Fibroblast of skin of right biceps (primary cell): ENCODE measurements around the gene STUM.
A peak's percentile ranks its signal among the peaks of the same experiment; 100 is the strongest.

Source experiments
- DNase-seq: peaks from one replicate; pipeline ENCODE4 v3.0.0-alpha.2; 2013

STUM gene

GRCh38 chr1:226643177-226643576 lies 94.6 kb downstream of the STUM start:
- peak; percentile 71 for DNase-seq

- DNase-seq = no peak
These were observed 95.3 kb downstream of the STUM start for GRCh38 chr1:226643611-226644540.

DNA sequence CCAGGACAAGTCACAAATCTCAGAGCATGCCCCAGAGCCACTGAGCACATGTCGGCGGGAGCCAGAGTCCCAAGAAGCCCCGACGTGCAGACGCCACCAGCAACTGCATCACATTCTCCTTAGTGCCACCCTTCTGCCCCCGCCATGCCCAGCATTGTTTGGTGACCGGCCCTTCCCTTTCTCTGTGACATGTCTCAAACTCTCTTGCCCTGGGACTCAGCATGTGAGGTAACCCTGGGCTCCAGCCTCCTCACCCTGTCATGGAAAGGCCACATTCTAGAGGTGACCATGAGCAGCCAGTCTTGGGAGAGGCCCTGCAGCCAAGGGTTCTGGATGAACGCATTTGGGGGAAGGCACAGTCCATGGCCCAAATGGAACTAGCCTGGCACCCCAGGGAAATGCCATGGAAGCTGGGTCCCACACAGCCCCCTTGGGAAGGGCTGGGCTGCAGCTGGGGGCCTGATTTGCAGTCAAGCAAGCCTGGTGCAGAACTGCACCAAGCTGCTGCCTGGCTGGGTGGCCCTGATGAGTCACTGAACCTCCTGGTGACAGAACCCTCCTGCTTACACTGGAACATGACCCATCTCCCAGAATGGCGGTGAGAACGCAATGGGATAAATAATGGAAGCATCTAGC lies 96.1 kb downstream of the STUM start:
- peak; percentile 41 for DNase-seq

GRCh38 chr1:226645279-226645976 lies 96.9 kb downstream of the STUM start:
- DNase-seq = no peak

DNA sequence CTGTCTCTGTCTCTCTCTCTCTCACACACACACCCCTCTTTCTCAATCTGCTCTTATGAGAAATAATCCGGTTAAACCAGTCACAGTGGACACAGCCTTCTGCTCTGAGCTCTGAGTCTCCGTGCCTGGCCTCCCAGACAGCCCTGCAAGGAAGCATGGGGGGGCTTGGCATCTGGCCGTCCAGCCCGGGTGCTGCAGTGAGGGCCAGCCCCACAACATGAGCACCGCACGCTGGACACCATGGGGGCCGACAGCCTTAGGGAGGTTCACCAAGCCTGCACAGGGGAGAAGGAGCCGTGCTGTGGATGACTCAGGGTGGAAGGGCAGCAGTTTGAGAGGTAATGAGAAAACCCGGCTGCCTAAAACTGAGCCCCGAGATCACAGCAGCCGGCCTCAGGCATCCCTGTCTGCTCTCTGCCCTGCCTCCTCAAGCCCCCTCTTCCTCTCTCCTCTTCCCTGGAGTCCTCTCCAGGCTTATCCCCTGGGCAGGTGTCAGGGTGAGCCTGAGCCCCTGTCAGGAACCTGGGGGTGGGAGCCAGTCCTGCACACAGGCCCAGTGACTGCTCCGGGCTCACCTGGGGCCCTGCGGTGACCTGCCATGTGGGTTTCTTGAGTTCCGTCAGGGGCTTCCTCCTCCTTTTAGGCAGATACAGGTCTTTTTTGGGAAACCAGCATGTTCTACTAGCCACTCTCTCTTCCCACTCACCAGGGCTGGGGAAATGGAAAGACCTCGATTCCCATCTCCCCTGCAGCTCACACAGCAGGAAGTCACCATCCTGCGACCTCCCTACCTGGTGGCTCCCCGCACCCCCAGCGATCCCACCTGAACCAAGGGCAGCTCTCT lies 97.7 kb downstream of the STUM start:
- no peak for DNase-seq

DNA sequence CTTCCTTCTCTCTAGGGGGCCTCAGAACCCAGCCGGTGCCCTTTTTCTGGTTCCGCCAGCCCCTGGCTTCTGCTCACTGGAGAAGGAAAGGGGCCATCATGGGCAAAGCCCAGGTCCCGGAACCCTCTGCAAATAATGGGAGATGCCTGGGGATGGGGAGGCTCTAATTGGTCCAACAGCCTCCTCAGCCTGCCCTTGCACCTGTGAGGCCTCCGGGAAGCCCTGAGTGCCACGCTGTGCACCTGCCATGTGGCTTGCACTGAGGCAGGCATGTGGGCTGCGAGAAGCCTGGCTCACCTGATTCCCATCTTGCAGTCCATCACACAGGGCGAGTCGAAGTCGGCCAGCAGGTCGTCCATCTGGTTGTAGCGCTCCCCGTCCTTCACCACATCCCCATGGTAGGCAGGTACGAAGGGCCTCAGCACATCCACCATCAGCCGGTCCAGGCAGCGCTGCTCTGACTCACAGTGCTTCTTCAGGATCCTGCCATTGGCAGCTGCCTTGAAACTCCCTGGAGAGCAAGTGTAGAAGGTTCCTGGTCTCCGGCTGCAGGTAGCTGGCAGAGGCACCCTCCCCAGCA lies 98.4 kb downstream of the STUM start:
- DNase-seq = no peak

DNA sequence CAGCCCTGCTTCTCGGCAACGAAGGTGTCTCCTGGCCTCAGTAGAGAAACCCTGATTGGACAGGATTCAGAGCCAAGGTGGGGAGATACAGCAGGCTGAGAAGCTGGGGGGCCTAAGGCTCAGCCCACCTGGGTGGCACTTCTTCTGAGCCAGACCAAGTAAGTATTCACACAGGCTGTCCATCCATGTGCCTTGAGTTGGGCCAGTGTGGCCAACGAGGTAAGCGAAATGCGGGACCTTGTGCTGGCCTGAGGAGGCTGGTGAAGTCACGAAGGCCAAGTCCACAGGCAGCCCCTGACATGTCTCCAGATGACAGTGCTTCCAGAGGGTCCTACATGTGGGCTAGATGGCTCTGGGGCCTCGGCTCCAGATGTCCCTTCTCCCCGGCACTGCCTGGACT lies 99.2 kb downstream of the STUM start:
- no peak for DNase-seq

- no peak for DNase-seq
These were observed 99.9 kb downstream of the STUM start for GRCh38 chr1:226648421-226648820.

GRCh38 chr1:226649244-226649643 lies 100.7 kb downstream of the STUM start:
- no peak for DNase-seq

- DNase-seq = peak; percentile 31
These were observed 101.2 kb downstream of the STUM start for GRCh38 chr1:226649780-226650179.

DNA sequence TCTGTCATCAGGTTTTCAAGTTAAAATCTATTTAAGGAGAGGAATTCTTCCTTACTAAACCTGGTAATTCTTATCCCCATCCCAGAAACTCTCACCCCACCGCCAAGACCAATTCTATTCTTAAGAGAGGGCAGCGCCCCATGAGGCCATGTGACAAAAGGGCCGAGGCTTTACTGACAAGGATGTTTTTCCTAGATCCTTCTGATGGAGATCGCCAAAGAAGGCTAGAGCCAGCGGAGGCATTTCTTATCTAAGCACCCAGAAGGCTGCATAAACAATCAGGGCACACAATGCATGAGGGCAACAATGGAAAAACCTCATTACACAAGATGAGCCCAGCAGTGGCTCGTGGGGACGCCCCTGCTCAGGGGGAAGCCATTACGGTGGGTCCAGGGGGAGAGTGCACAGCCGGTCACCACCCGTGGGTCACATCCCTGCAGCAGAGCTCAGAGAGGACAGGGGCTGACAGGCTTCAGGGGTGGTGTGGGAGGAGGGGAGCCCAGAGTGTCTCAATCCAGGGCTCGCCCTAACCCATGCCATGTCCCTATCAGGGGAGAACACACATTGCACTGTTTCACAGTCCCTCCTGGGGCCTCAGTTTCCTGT lies 101.8 kb downstream of the STUM start:
- no peak for DNase-seq

DNA sequence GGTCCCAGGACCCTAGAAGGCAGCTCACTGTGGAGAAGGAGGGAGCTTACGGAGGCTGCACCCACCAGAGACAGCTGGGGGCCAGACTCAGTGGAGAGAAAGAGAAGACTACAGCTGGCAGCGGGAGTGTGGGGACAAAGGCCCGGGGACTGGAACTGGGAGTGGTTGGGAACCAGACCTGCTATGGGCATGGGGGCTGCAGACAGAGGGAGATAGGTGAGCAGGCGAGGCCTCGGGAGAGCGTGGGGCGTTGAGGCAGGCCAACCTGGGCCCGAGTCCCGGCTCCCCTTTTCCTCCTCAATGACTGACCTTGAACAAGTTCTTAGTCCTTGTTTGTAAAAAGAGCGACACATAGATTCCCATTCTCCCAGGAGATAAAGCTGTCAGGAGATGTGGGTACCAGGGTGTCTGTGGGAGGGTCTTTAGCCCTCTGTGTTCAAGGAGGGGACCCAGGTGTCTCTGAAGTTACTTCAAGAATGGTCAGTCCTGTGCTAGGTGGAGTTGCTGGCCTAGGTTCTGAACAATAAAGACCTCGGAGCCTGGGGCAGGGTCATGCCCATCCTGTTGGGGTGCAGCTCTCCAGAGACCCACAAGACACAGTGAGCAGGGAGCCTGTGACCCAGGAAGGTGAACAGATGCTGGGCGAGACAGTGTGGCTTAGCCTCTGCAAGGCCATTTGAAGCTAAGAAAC lies 102.6 kb downstream of the STUM start:
- DNase-seq = no peak

DNA sequence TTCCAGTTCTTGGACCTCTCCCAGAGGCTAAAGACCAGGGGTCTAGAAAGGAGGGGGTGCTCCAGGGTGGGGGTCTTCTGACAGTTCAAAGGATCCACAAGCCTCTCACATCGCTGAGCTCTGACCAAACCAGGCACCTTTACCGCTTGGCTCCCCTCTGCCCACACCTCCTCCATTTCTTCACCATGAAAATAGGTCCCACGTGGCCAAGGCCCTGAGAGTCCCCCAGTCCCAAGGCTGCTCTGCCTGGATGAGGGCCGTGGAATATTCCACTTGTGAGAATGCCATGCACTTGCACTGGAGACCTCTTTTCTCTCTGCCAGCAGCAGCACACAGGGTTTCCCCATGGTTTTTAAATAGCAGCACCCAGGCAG lies 103.2 kb downstream of the STUM start:
- DNase-seq = no peak

DNA sequence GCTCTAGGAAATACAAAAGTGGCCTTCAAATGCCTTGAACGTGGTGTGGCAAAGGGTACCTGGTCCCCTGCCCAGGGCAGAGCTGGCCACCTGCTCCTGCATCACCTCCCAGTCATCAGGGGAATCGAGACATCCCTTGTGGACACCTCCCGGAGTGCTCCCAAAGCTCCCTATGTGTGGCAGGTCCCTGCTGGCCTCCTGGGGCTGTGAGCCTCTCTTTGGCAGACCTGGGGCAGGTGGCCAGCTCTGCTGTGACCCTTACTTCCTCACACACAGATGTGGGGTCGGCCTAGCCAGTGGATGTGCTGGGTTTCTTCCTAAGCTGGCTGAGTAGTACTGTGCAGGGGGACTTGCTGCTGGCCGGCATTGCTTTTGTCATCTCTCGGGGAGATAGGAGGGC lies 104.0 kb downstream of the STUM start:
- no peak for DNase-seq

DNA sequence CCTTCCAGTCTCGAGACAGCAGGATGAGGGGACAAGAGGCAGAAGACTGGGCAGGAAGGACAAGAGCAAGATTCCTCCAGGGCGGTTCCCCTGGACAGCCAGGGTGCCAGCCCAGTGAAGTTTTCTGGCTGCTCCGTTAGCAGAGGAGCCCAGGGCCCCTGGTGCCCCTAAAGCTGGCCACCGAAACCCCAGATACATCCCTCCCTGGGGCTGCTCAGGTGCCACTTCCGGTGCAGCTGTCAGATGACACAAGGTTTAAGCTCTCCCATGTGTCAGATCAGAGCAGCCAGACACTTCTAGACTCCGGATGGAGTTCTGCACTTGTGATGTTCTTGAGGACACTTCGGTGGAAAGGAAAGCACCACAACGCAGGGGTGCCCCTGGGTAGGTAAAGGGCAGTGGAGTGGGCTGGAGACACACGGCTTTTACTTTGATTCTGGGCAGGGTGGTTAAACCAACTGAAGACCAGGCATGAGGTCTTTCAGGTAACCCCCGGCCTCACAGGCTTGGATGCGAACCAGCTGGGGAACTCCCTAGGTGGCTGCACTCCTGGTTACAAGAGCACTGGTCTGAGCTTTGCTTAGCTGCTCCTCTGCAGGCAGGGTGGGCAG lies 104.9 kb downstream of the STUM start:
- DNase-seq = no peak

DNA sequence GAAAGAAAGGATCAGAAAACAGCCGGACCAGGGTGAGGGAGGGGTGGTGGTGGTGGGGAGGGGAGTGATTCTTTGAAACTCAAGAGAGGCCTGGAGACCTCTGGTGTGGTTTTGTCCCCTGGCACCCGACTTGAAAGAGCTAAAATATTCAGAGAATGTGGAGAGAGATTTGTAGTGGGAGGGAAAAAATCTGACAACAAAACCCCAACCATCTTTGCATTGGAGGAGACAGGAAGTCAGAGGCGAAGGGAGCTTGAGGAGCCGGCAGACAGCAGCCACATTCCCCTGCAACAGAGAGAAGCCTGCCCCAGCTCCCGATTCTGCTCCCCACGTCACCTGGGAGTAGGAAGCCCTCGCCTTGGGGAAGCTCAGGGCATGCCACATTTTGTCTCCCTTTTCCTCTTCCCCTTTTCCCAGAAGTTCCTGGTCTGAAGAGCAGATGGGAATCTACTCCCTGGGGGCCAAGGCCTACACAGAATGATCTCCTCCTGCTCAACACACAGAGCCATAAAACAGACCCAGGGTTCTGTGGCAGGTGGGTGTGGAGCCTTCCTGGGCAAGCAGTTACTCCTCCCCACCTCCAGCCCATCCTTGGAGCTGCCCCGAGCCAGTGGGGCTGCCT lies 105.6 kb downstream of the STUM start:
- peak; percentile 84 for DNase-seq

DNA sequence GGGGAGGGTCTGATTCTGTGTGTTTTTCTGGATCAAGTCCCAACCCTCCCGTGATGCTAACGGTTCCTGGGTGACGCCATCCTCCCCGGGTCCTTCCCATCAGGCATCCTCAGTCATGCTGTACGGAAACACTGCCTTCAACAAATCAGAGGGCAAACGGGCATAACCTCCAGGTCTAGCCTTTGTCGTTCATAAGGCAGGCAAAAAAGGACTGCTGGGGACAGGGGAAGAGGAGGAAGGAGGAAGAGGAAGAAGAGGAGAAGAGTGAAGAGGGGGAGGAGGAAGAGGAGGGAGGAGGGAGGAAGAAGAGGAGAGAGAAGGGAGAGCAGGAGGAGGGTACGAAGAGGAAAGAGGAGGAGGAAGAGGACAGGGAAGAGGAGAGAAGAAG lies 106.1 kb downstream of the STUM start:
- DNase-seq = no peak

DNA sequence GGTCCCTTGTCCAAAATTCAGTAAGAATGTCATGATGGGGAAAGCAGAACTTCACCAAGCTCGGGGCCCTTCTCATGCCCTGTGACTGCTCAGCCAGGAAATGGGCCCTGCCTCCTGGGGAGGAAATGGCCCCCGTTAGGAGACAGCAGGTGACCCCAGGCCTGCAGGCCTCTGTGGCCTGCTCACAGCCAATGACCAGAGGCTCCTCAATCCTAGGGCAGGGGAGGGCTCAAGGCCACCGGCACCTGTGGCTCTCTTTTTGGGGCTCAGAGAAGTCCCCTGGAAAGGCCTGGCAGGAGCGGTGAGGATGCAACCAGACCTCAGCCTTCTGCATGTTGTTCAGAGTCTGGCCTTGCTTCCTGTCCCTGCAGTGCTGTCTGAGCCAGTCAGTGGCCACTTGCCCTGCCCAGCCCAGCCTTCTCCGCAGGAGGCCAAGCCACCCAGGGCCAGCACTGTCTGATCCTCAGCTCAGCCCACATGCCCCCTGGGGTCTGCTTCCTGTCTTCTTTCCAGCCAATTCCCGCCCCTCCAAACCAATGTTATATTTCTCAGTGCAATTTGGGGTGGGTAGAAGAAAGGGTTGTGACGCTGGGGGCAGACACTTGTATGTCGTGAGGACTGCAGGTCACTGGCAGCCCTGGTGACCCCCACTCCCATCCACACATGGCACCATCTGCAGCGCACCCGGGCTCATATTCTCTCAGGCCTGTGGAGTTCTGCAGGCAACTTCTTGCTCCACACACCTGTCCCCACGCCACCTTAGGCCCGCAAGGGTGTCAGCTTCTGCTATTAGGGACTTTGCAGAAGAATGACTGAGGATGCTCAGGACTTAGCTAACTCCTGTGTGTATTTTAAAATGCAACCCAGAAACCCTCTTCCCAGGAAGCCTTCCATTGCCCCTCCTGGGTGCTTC lies 106.9 kb downstream of the STUM start:
- DNase-seq = no peak

GRCh38 chr1:226656201-226656600 lies 107.6 kb downstream of the STUM start:
- DNase-seq = no peak
